DOHH2 (cell line): ENCODE measurements around the gene PACS2.

ENCODE experiments used
- EZH2phosphoT487 ChIP-seq: fragments of 200-600 bp; sonication (generic); IDR thresholded peaks from 2 replicates; pipeline ENCODE4 v1.6.1; 2017; ENCODE audit warnings: borderline replicate concordance, mild to moderate bottlenecking, antibody characterized with exemption, low read length, moderate library complexity, mixed read lengths
- TF ChIP-seq, protein P1 (sequence below): fragments of 200-600 bp; sonication (generic); IDR thresholded peaks from one replicate; pipeline ENCODE4 v1.5.1; 2014; ENCODE audit warnings: antibody characterized with exemption, mild to moderate bottlenecking, low read depth, low read length; ENCODE audit not compliant: poor library complexity, severe bottlenecking

DNA sequence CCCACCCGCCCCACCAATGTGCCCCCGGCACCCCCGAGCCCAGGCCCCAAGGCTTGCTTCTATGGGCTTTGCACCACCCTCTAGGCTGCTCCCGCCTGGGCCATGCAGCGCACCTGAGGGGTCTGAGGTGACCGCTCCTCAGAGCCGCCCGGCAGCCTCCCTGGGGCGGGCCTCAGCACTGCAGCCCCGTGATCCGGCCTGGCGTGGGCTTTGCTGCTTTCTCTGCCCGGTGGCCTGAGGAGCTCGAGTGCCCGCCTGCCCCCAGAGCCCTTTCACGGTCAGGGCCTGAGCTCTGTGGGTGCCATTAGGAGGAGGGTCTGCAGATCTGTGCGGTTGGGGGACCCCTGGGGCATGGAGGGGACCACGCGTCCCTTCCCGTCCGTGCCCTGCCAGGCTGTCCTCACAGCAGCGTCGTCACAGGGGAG lies 111.3 kb downstream of the PACS2 start:
- TF ChIP-seq, protein P1, sequence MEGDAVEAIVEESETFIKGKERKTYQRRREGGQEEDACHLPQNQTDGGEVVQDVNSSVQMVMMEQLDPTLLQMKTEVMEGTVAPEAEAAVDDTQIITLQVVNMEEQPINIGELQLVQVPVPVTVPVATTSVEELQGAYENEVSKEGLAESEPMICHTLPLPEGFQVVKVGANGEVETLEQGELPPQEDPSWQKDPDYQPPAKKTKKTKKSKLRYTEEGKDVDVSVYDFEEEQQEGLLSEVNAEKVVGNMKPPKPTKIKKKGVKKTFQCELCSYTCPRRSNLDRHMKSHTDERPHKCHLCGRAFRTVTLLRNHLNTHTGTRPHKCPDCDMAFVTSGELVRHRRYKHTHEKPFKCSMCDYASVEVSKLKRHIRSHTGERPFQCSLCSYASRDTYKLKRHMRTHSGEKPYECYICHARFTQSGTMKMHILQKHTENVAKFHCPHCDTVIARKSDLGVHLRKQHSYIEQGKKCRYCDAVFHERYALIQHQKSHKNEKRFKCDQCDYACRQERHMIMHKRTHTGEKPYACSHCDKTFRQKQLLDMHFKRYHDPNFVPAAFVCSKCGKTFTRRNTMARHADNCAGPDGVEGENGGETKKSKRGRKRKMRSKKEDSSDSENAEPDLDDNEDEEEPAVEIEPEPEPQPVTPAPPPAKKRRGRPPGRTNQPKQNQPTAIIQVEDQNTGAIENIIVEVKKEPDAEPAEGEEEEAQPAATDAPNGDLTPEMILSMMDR: no peak
- TF ChIP-seq EZH2phosphoT487: no peak
